H9 (cell line): ENCODE measurements around the gene SMIM32. TPM values are rescaled to one million over a fixed set of nuclear protein-coding genes. Genes with fewer than 3 reads are reported as not detected.

ENCODE experiments used
- DNase-seq: peaks from one replicate; pipeline ENCODE4 v3.0.0-alpha.2; 2017
- H2AFZ ChIP-seq: one replicate; pipeline ENCODE4 v1.6.1; 2013; ENCODE audit warnings: mild to moderate bottlenecking, low read length, control low read depth, moderate library complexity
- H2AK5ac ChIP-seq: 2 replicates; pipeline ENCODE4 v1.6.1; 2013; ENCODE audit warnings: low read length, control low read depth, mixed read lengths; ENCODE audit not compliant: insufficient read length
- H2BK120ac ChIP-seq: one replicate; pipeline ENCODE4 v1.6.1; 2013; ENCODE audit warnings: low read depth, mild to moderate bottlenecking, low read length, control low read depth, inconsistent platforms; ENCODE audit not compliant: poor library complexity, severe bottlenecking
- H2BK12ac ChIP-seq: 2 replicates; pipeline ENCODE4 v1.6.1; 2013; ENCODE audit warnings: low read length, control low read depth, mixed read lengths, low read depth; ENCODE audit not compliant: insufficient read length
- H2BK15ac ChIP-seq: 2 replicates; pipeline ENCODE4 v1.6.1; 2013; ENCODE audit warnings: low read depth, low read length, control low read depth
- H2BK20ac ChIP-seq: one replicate; pipeline ENCODE4 v1.6.1; 2013; ENCODE audit warnings: low read depth, mild to moderate bottlenecking, low read length, control low read depth, inconsistent platforms; ENCODE audit not compliant: poor library complexity, severe bottlenecking
- H2BK5ac ChIP-seq: 2 replicates; pipeline ENCODE4 v1.6.1; 2013; ENCODE audit warnings: low read length, control low read depth, mixed read lengths; ENCODE audit not compliant: insufficient read length
- H3K14ac ChIP-seq: 2 replicates; pipeline ENCODE4 v1.6.1; 2013; ENCODE audit warnings: low read length, control low read depth; ENCODE audit not compliant: insufficient read depth
- H3K18ac ChIP-seq: 2 replicates; pipeline ENCODE4 v1.6.1; 2013; ENCODE audit warnings: low read depth, mild to moderate bottlenecking, mixed read lengths, low read length, control low read depth; ENCODE audit not compliant: insufficient read length
- H3K23ac ChIP-seq: 2 replicates; pipeline ENCODE4 v1.6.1; 2013; ENCODE audit warnings: low read length, control low read depth, mixed read lengths, low read depth; ENCODE audit not compliant: insufficient read length
- H3K23me2 ChIP-seq: 2 replicates; pipeline ENCODE4 v1.6.1; 2013; ENCODE audit warnings: low read depth, mild to moderate bottlenecking, mixed read lengths, low read length, control low read depth; ENCODE audit not compliant: insufficient read length, poor library complexity, severe bottlenecking
- H3K27ac ChIP-seq: 2 replicates; pipeline ENCODE4 v1.5.1; 2013; ENCODE audit warnings: low read length, control low read depth, mixed read lengths, low read depth; ENCODE audit not compliant: insufficient read length
- H3K27me3 ChIP-seq: 2 replicates; pipeline ENCODE4 v1.6.1; 2013; ENCODE audit warnings: low read length, control low read depth, inconsistent platforms; ENCODE audit not compliant: insufficient read depth
- H3K4ac ChIP-seq: 2 replicates; pipeline ENCODE4 v1.6.1; 2013; ENCODE audit warnings: low read depth, mild to moderate bottlenecking, control low read depth, inconsistent platforms, low read length, moderate library complexity
- H3K4me1 ChIP-seq: 2 replicates; pipeline ENCODE4 v1.6.1; 2013; ENCODE audit warnings: low read length, control low read depth, inconsistent platforms; ENCODE audit not compliant: insufficient read depth
- H3K4me2 ChIP-seq: 2 replicates; pipeline ENCODE4 v1.6.1; 2013; ENCODE audit warnings: low read length, control low read depth, mixed read lengths; ENCODE audit not compliant: insufficient read length, insufficient read depth
- H3K56ac ChIP-seq: 2 replicates; pipeline ENCODE4 v1.6.1; 2013; ENCODE audit warnings: low read depth, mild to moderate bottlenecking, mixed read lengths, low read length, control low read depth; ENCODE audit not compliant: insufficient read length
- H3K79me1 ChIP-seq: 2 replicates; pipeline ENCODE4 v1.6.1; 2013; ENCODE audit warnings: low read depth, mild to moderate bottlenecking, moderate library complexity, low read length, control low read depth, inconsistent platforms; ENCODE audit not compliant: insufficient read depth, poor library complexity, severe bottlenecking
- H3K79me2 ChIP-seq: 2 replicates; pipeline ENCODE4 v1.6.1; 2013; ENCODE audit warnings: low read length, control low read depth, inconsistent platforms; ENCODE audit not compliant: insufficient read depth
- H3K9ac ChIP-seq: 2 replicates; pipeline ENCODE4 v1.6.1; 2013; ENCODE audit warnings: low read length, control low read depth, mixed read lengths; ENCODE audit not compliant: insufficient read length; ENCODE audit errors: extremely low read depth
- H3K9me3 ChIP-seq: one replicate; pipeline ENCODE4 v1.6.1; 2013; ENCODE audit warnings: low read depth, low read length, inconsistent platforms; ENCODE audit not compliant: control insufficient read depth
- H3T11ph ChIP-seq: one replicate; pipeline ENCODE4 v1.6.1; 2013; ENCODE audit warnings: mild to moderate bottlenecking, low read length, control low read depth, inconsistent platforms
- H4K20me1 ChIP-seq: one replicate; pipeline ENCODE4 v1.6.1; 2013; ENCODE audit not compliant: control insufficient read depth, insufficient read length, insufficient read depth
- H4K5ac ChIP-seq: 2 replicates; pipeline ENCODE4 v1.6.1; 2013; ENCODE audit warnings: low read depth, mild to moderate bottlenecking, mixed read lengths, low read length, control low read depth; ENCODE audit not compliant: insufficient read length
- H4K8ac ChIP-seq: replicated peaks from 2 replicates; pipeline ENCODE4 v1.6.1; 2013; ENCODE audit warnings: low read length, control low read depth, mixed read lengths, low read depth; ENCODE audit not compliant: insufficient read length
- H4K91ac ChIP-seq: 2 replicates; pipeline ENCODE4 v1.6.1; 2013; ENCODE audit warnings: low read depth, mild to moderate bottlenecking, moderate library complexity, mixed read lengths, low read length, control low read depth; ENCODE audit not compliant: insufficient read length
- H3K27ac Mint-ChIP-seq, 3 experiments: 2 replicates in 2 of 3; 3 replicates in 1 of 3; pipeline ENCODE4 v1.8.0; 2020 to 2021; ENCODE audit warnings: mixed read lengths in 3 of 3, mild to moderate bottlenecking in 1 of 3, moderate library complexity in 1 of 3
- H3K27me3 Mint-ChIP-seq: 2 replicates; pipeline ENCODE4 v1.8.0; 2021; ENCODE audit warnings: low read depth, mild to moderate bottlenecking, moderate library complexity, mixed read lengths
- H3K36me3 Mint-ChIP-seq, 3 experiments: 2 replicates in 2 of 3; 3 replicates in 1 of 3; pipeline ENCODE4 v1.8.0; 2020 to 2021; ENCODE audit warnings: low read depth in 3 of 3, mixed read lengths in 3 of 3; ENCODE audit not compliant: insufficient read depth in 1 of 3
- H3K4me1 Mint-ChIP-seq, 2 experiments: 2 replicates each; pipeline ENCODE4 v1.8.0; 2020; ENCODE audit warnings: mixed read lengths in 2 of 2
- H3K4me3 Mint-ChIP-seq, 2 experiments: 2 replicates in 1 of 2; 3 replicates in 1 of 2; pipeline ENCODE4 v1.8.0; 2020 to 2021; ENCODE audit warnings: mild to moderate bottlenecking in 2 of 2, mixed read lengths in 2 of 2, moderate library complexity in 1 of 2
- H3K9me3 Mint-ChIP-seq, 2 experiments: 2 replicates in 1 of 2; 3 replicates in 1 of 2; pipeline ENCODE4 v1.8.0; 2020; ENCODE audit warnings: mild to moderate bottlenecking in 2 of 2, mixed read lengths in 2 of 2, moderate library complexity in 1 of 2
- WGBS: extraction: QIAGEN DNeasy Blood & Tissue Kit; methylation state at CpG from one replicate; pipeline ENCODE4 v1.1.7; 2013; ENCODE audit warnings: missing lambda C conversion rate, low lambda C conversion rate, mixed read lengths; ENCODE audit not compliant: insufficient read length; ENCODE audit errors: extremely low coverage; 5-methylcytosine and 5-hydroxymethylcytosine counted together
- total RNA-seq: library from RNA; stranded (reverse); gene quantifications from 2 replicates; pipeline ENCODE4 v1.2.1, GENCODE V29; 2021
- TF ChIP-seq, protein P1 (sequence below): fragments of 200-600 bp; sonication (generic); conservative IDR thresholded peaks from 3 replicates; pipeline ENCODE4 v1.8.0; 2021; ENCODE audit warnings: antibody characterized with exemption, mild to moderate bottlenecking

Gene SMIM32
- total RNA-seq, 1 experiment from 2014 or later = not detected

DNA sequence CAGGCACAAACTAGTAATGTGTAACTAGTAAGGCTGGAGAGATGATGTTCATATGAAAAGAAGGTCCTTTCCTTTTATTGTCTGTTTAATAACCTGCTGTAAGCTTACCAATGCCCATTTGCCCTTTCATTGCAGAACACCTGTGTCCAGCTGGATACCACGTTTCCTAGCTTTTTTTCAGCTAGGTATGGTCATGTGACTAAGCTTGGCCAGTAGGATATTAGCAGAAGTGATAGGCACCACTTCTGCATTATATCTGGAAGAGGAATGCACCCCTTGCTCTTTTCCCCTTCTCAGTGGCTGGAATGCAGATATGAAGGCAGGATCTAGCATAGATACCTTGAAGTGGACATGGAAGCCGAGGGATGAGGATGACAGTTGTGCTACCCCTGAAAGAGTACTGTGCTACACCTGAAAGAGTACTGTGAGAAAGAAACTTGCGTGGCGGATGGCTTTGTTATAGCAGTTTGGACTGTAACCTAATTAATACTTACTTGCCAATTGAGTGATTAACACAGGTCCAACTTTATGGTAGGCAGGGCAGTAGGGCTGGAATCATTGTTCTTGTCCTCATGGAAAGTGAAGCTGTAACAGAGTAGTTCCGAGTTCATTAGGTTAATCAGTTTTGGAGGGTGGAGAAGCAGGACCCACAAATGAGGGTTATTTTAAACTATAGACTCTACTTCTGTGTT, 6.8 kb downstream of the SMIM32 start:
- Histone ChIP-seq H3K9ac (no peak overlapping the region), H3K27me3 (peaks cover 14% of the 10 kb centered on the region; the same call in 1 of the 2 replicates), H3K4me1 (no peaks in the 10 kb centered on the region), H2AK5ac (no peak overlapping the region), H3K23me2 (no peaks in the 10 kb centered on the region), H2BK120ac (no peak overlapping the region), H4K91ac (no peak overlapping the region), H3K9me3 (no peaks in the 10 kb centered on the region), H2BK12ac (no peak overlapping the region), H3K27ac (no peak overlapping the region), H3K4me2 (no peak overlapping the region), H4K20me1 (no peaks in the 10 kb centered on the region), H3K79me1 (no peaks in the 10 kb centered on the region), H3K4ac (no peak overlapping the region), H4K5ac (no peak overlapping the region), H3K56ac (no peak overlapping the region), H3K14ac (no peak overlapping the region), H3K79me2 (no peaks in the 10 kb centered on the region), H2BK20ac (no peak overlapping the region), H3K23ac (no peak overlapping the region), H2BK5ac (no peak overlapping the region), H3T11ph (no peak overlapping the region), H2BK15ac (no peak overlapping the region), H2AFZ (no peak overlapping the region), H4K8ac (no peak overlapping the region), H3K18ac (no peak overlapping the region)
- H3K4me1 Mint-ChIP-seq = peaks cover 2 to 4% of the 10 kb centered on the region in 2 experiments; a peak in 2 of 4 replicates
- WGBS = no CpG with 5 or more reads among the region's 5 CpGs
- TF ChIP-seq, protein P1, sequence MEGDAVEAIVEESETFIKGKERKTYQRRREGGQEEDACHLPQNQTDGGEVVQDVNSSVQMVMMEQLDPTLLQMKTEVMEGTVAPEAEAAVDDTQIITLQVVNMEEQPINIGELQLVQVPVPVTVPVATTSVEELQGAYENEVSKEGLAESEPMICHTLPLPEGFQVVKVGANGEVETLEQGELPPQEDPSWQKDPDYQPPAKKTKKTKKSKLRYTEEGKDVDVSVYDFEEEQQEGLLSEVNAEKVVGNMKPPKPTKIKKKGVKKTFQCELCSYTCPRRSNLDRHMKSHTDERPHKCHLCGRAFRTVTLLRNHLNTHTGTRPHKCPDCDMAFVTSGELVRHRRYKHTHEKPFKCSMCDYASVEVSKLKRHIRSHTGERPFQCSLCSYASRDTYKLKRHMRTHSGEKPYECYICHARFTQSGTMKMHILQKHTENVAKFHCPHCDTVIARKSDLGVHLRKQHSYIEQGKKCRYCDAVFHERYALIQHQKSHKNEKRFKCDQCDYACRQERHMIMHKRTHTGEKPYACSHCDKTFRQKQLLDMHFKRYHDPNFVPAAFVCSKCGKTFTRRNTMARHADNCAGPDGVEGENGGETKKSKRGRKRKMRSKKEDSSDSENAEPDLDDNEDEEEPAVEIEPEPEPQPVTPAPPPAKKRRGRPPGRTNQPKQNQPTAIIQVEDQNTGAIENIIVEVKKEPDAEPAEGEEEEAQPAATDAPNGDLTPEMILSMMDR = no peak
- DNase-seq = no peak
- no peak overlapping the region for H3K27ac Mint-ChIP-seq
- no peak overlapping the region for H3K4me3 Mint-ChIP-seq
- peaks cover 31% of the 10 kb centered on the region for H3K27me3 Mint-ChIP-seq
- H3K9me3 Mint-ChIP-seq = no peaks in the 10 kb centered on the region
- peaks cover 9 to 18% (median 10%) of the 10 kb centered on the region in 3 experiments; a peak in 6 of 7 replicates for H3K36me3 Mint-ChIP-seq
